MCF 10A (cell line): ENCODE results near the gene INSIG1. TPM values are rescaled to one million over a fixed set of nuclear protein-coding genes. Genes with fewer than 3 reads are reported as not detected.

Source experiments
- BruUV-seq: library from RNA; stranded (reverse); fragments of 400-500 nt; replicated peaks from 2 replicates; lab custom pipeline; 2021; lab: Mats Ljungman, UMichigan
- CTCF ChIA-PET: fragments of 300-600 bp; sonication (Branson Sonifier 250); formaldehyde crosslinking; extraction: SDS; loops from one replicate; lab custom pipeline; 2021; ENCODE audit warnings: antibody characterized with exemption, inconsistent platforms; lab: Yijun Ruan, JAX
- POLR2A ChIA-PET: fragments of 300-600, 350-650 bp; sonication (Branson Sonifier 250); formaldehyde crosslinking; extraction: SDS; loops from one replicate; lab custom pipeline; 2020; ENCODE audit warnings: antibody characterized with exemption, inconsistent platforms; lab: Yijun Ruan, JAX
- DNase-seq: peaks from one replicate; pipeline ENCODE4 v3.0.0-alpha.2; 2018; ENCODE audit not compliant: unreplicated experiment
- H3K27ac Mint-ChIP-seq: one replicate; pipeline ENCODE4 v1.8.0; 2022; ENCODE audit warnings: mild to moderate bottlenecking, low read depth, mixed read lengths; ENCODE audit not compliant: unreplicated experiment
- H3K27me3 Mint-ChIP-seq: one replicate; pipeline ENCODE4 v1.8.0; 2022; ENCODE audit warnings: mixed read lengths; ENCODE audit not compliant: insufficient read depth, unreplicated experiment
- H3K36me3 Mint-ChIP-seq: one replicate; pipeline ENCODE4 v1.8.0; 2022; ENCODE audit warnings: mild to moderate bottlenecking, moderate library complexity, mixed read lengths; ENCODE audit not compliant: insufficient read depth, unreplicated experiment
- H3K4me1 Mint-ChIP-seq: one replicate; pipeline ENCODE4 v1.8.0; 2022; ENCODE audit warnings: mixed read lengths; ENCODE audit not compliant: insufficient read depth, unreplicated experiment
- H3K4me3 Mint-ChIP-seq: one replicate; pipeline ENCODE4 v1.8.0; 2022; ENCODE audit warnings: mild to moderate bottlenecking, moderate library complexity, mixed read lengths; ENCODE audit not compliant: unreplicated experiment
- H3K9me3 Mint-ChIP-seq: one replicate; pipeline ENCODE4 v1.8.0; 2022; ENCODE audit warnings: mixed read lengths; ENCODE audit not compliant: unreplicated experiment
- CTCF ChIP-seq: fragments of 200-600 bp; IDR thresholded peaks from one replicate; pipeline ENCODE4 v1.8.0; 2022; ENCODE audit warnings: antibody characterized with exemption, mild to moderate bottlenecking; ENCODE audit not compliant: unreplicated experiment
- intact Hi-C: fragments of 100-400 bp; cut with micrococcal nuclease; formaldehyde crosslinking; loops from 2 replicates; pipeline ENCODE4 v1.14.1; 2022
- total RNA-seq: library from RNA; stranded (reverse); gene quantifications from 2 replicates; pipeline ENCODE4 v1.2.3, GENCODE V29; 2022

The INSIG1 gene
- total RNA-seq, 1 experiment from 2014 or later, result 11.2 TPM

- intact Hi-C loops, result loop anchor here (1.0 to 10.0 kb wide), 4 partner anchors 46 to 417 kb away; partner anchors contain the start of gene PAXIP1
- Mint-ChIP-seq H3K27ac (no peak overlapping the region), H3K36me3 (no peaks in the 10 kb centered on the region), H3K4me1 (peaks cover 4% of the 10 kb centered on the region), H3K27me3 (peaks cover 11% of the 10 kb centered on the region), H3K4me3 (no peak overlapping the region), H3K9me3 (no peaks in the 10 kb centered on the region)
- CTCF ChIA-PET, result interaction anchor here (0.6 to 4.4 kb wide), 53 partner anchors 11 to 705 kb away, joined by 3 to 65 read pairs (median 4); partner anchors contain the start of gene INSIG1
- TF ChIP-seq CTCF, result peak; percentile 92
- peak; percentile 60 for DNase-seq
- no TSS peak for BruUV-seq
- POLR2A ChIA-PET, result interaction anchor here (0.7 to 2.1 kb wide), 4 partner anchors 45 to 417 kb away, joined by 3 to 12 read pairs (median 4); no protein-coding TSS in a partner anchor
These were observed 47.1 kb downstream of the INSIG1 start for GRCh38 chr7:155344618-155345433.

- POLR2A ChIA-PET, result interaction anchor here (0.7 to 2.1 kb wide), 4 partner anchors 46 to 418 kb away, joined by 3 to 12 read pairs (median 4); no protein-coding TSS in a partner anchor
These were observed 47.8 kb downstream of the INSIG1 start for GRCh38 chr7:155345490-155345889.

GRCh38 chr7:155346285-155346684 lies 48.6 kb downstream of the INSIG1 start:
- BruUV-seq, result no TSS peak

More at GRCh38 chr7:155345490-155345889, 47.8 kb downstream of the INSIG1 start:
- H3K27me3 Mint-ChIP-seq, result peaks cover 6% of the 10 kb centered on the region
- peaks cover 4% of the 10 kb centered on the region for H3K4me1 Mint-ChIP-seq
- H3K9me3 Mint-ChIP-seq, result no peaks in the 10 kb centered on the region
- no peak for TF ChIP-seq CTCF
- BruUV-seq, result no TSS peak
- CTCF ChIA-PET, result interaction anchor here (0.6 to 4.4 kb wide), 47 partner anchors 10 to 705 kb away, joined by 3 to 65 read pairs (median 4); partner anchors contain the start of gene INSIG1
- intact Hi-C loops, result loop anchor here (1.0 to 10.0 kb wide), 4 partner anchors 47 to 417 kb away; partner anchors contain the start of gene PAXIP1
- no peak for DNase-seq
- no peak overlapping the region for H3K4me3 Mint-ChIP-seq
- H3K36me3 Mint-ChIP-seq, result no peaks in the 10 kb centered on the region
- no peak overlapping the region for H3K27ac Mint-ChIP-seq

More at GRCh38 chr7:155346285-155346684, 48.6 kb downstream of the INSIG1 start:
- Mint-ChIP-seq H3K4me3 (no peak overlapping the region), H3K27ac (no peak overlapping the region), H3K36me3 (no peaks in the 10 kb centered on the region), H3K9me3 (no peaks in the 10 kb centered on the region), H3K27me3 (no peaks in the 10 kb centered on the region), H3K4me1 (peaks cover 4% of the 10 kb centered on the region)
- ChIA-PET CTCF (no interaction called here), POLR2A (no interaction called here)
- TF ChIP-seq CTCF, result no peak
- intact Hi-C loops, result loop anchor here (10.0 kb wide), 1 partner anchor 341 kb away; the partner anchor contains the start of gene PAXIP1
- no peak for DNase-seq
